ENCODE results near the gene NOC2L. TPM values are rescaled to one million over a fixed set of nuclear protein-coding genes. Genes with fewer than 3 reads are reported as not detected.
A peak's percentile ranks its signal among the peaks of the same experiment; 100 is the strongest.
"Not testable (repeated sequence)": the region's sequence is repeated elsewhere in the genome, so short reads cannot be mapped to it uniquely, and the experiment has no call there.

The NOC2L gene
- total and polyA plus RNA-seq, 9 donors = 17.8 to 55.2 (median 41.4) TPM

GRCh38 chr1:979744-980072, 20.7 kb upstream of the NOC2L start:
- Histone ChIP-seq H3K27me3 (no peaks in the 10 kb centered on the region), H3K4me3 (no peak overlapping the region), H3K27ac (no peak overlapping the region), H3K36me3 (no peaks in the 10 kb centered on the region), H3K9me3 (no peaks in the 10 kb centered on the region), H3K4me1 (ENCODE audit: insufficient read depth) (peaks cover 2% of the 10 kb centered on the region)
- 91 to 97% (median 94%) methylated on average over 9 of the region's 9 CpGs for WGBS, 3 donors
- intact Hi-C loops (cut with DNase I) = loop anchor here in 2 of 4 donors (10.0 kb wide), 1 partner anchor 315 kb away; no protein-coding TSS in a partner anchor
- peak in 1 of 5 donors; percentile 9 for DNase-seq
- no peak for TF ChIP-seq CTCF (IDR thresholded peaks at IDR 0.05)
- no peak for TF ChIP-seq EP300 (IDR thresholded peaks at IDR 0.05)
- no peak for TF ChIP-seq POLR2A (IDR thresholded peaks at IDR 0.05)

- Histone ChIP-seq H3K27ac (no peak overlapping the region), H3K4me3 (no peak overlapping the region), H3K36me3 (no peaks in the 10 kb centered on the region), H3K4me1 (ENCODE audit: insufficient read depth) (peaks cover 2% of the 10 kb centered on the region), H3K27me3 (no peaks in the 10 kb centered on the region), H3K9me3 (no peaks in the 10 kb centered on the region)
- peak in 2 of 5 donors; percentile 15 to 29 for DNase-seq
- WGBS, 3 donors = 81 to 89% (median 85%) methylated on average over 47 to 60 of the region's 60 CpGs
- TF ChIP-seq POLR2A (IDR thresholded peaks at IDR 0.05) (no peak), EP300 (IDR thresholded peaks at IDR 0.05) (no peak), CTCF (IDR thresholded peaks at IDR 0.05) (no peak)
- intact Hi-C loops (cut with DNase I) = no loop called here
Measured at GRCh38 chr1:978835-979743, 20.0 kb upstream of the NOC2L start.

GRCh38 chr1:978069-978834, 19.2 kb upstream of the NOC2L start:
- no peak overlapping the region for H3K4me3 ChIP-seq
- no peaks in the 10 kb centered on the region for H3K27me3 ChIP-seq
- TF ChIP-seq CTCF (IDR thresholded peaks at IDR 0.05) (no peak), EP300 (IDR thresholded peaks at IDR 0.05) (no peak), POLR2A (IDR thresholded peaks at IDR 0.05) (no peak)

GRCh38 chr1:976791-977190, 17.7 kb upstream of the NOC2L start:
- H3K36me3 ChIP-seq; H3K4me3 ChIP-seq; intact Hi-C loops (cut with DNase I); H3K9me3 ChIP-seq; H3K4me1 ChIP-seq (ENCODE audit: insufficient read depth); H3K27me3 ChIP-seq; H3K27ac ChIP-seq: not testable (repeated sequence)
- 55% methylated on average over 14 of the region's 39 CpGs; no CpG with 5 or more reads in 2 of the 3 donors for WGBS, 3 donors
- DNase-seq = peak in 2 of 5 donors; percentile 32 to 46

More at GRCh38 chr1:978069-978834, 19.2 kb upstream of the NOC2L start:
- H3K4me1 ChIP-seq (ENCODE audit: insufficient read depth) = peaks cover 2% of the 10 kb centered on the region
- DNase-seq = peak in 2 of 5 donors; percentile 16 to 33
- no peak overlapping the region for H3K27ac ChIP-seq
- WGBS, 3 donors = 84 to 89% (median 85%) methylated on average over 31 to 44 of the region's 44 CpGs
- intact Hi-C loops (cut with DNase I) = no loop called here
- no peaks in the 10 kb centered on the region for H3K36me3 ChIP-seq
- H3K9me3 ChIP-seq = no peaks in the 10 kb centered on the region

All from ovary (tissue), 9 donors.